ENCODE measurements around the gene RSPH6A. TPM values are rescaled to one million over a fixed set of nuclear protein-coding genes. Genes with fewer than 3 reads are reported as not detected.

The RSPH6A gene
- polyA plus RNA-seq, 1 donor from 2014 or later, result not detected

DNA sequence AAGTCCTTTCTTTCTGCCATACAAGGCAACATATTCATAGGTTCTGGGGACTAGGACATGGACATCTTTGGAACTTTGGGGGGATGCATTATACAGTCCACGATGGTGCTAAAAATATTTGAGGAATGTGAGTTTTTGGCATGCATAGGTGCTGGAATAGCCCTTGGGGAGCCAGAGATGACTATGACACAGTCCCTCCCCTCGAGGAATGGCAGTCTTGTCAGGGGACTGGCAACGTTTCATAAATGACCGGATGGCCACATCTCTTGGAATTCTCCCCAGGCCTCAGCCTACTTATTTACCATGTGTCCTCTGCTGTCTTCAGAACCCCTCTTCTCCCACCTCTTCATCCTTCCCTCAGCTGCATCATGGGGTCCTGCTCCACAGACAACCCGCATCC, 68.2 kb downstream of the RSPH6A start:
- TF ChIP-seq TAF1 (IDR thresholded peaks at IDR 0.05; ENCODE audit: low read depth) (no peak), POLR2AphosphoS5 (IDR thresholded peaks at IDR 0.05) (no peak), EP300 (conservative IDR thresholded peaks at IDR 0.05; ENCODE audit: poor library complexity, severe bottlenecking) (no peak), MXI1 (conservative IDR thresholded peaks at IDR 0.05; ENCODE audit: poor library complexity, severe bottlenecking) (no peak), EZH2 (IDR thresholded peaks at IDR 0.05; ENCODE audit: borderline replicate concordance, insufficient read depth, low read length, poor library complexity, severe bottlenecking) (no peak), SMC3 (conservative IDR thresholded peaks at IDR 0.05; ENCODE audit: poor library complexity) (no peak), RAD21 (conservative IDR thresholded peaks at IDR 0.05) (no peak)
- TF ChIP-seq, protein P1, sequence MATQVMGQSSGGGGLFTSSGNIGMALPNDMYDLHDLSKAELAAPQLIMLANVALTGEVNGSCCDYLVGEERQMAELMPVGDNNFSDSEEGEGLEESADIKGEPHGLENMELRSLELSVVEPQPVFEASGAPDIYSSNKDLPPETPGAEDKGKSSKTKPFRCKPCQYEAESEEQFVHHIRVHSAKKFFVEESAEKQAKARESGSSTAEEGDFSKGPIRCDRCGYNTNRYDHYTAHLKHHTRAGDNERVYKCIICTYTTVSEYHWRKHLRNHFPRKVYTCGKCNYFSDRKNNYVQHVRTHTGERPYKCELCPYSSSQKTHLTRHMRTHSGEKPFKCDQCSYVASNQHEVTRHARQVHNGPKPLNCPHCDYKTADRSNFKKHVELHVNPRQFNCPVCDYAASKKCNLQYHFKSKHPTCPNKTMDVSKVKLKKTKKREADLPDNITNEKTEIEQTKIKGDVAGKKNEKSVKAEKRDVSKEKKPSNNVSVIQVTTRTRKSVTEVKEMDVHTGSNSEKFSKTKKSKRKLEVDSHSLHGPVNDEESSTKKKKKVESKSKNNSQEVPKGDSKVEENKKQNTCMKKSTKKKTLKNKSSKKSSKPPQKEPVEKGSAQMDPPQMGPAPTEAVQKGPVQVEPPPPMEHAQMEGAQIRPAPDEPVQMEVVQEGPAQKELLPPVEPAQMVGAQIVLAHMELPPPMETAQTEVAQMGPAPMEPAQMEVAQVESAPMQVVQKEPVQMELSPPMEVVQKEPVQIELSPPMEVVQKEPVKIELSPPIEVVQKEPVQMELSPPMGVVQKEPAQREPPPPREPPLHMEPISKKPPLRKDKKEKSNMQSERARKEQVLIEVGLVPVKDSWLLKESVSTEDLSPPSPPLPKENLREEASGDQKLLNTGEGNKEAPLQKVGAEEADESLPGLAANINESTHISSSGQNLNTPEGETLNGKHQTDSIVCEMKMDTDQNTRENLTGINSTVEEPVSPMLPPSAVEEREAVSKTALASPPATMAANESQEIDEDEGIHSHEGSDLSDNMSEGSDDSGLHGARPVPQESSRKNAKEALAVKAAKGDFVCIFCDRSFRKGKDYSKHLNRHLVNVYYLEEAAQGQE (IDR thresholded peaks at IDR 0.05; ENCODE audit: borderline replicate concordance), result no peak
- TF ChIP-seq, protein P2, sequence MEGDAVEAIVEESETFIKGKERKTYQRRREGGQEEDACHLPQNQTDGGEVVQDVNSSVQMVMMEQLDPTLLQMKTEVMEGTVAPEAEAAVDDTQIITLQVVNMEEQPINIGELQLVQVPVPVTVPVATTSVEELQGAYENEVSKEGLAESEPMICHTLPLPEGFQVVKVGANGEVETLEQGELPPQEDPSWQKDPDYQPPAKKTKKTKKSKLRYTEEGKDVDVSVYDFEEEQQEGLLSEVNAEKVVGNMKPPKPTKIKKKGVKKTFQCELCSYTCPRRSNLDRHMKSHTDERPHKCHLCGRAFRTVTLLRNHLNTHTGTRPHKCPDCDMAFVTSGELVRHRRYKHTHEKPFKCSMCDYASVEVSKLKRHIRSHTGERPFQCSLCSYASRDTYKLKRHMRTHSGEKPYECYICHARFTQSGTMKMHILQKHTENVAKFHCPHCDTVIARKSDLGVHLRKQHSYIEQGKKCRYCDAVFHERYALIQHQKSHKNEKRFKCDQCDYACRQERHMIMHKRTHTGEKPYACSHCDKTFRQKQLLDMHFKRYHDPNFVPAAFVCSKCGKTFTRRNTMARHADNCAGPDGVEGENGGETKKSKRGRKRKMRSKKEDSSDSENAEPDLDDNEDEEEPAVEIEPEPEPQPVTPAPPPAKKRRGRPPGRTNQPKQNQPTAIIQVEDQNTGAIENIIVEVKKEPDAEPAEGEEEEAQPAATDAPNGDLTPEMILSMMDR (IDR thresholded peaks at IDR 0.05; ENCODE audit: poor library complexity, severe bottlenecking), result no peak

More for the DNA sequence above, 68.2 kb downstream of the RSPH6A start:
- Histone ChIP-seq H3K79me2 (replicated peaks; ENCODE audit: insufficient read depth, low read length) (no peaks in the 10 kb centered on the region), H3K9me2 (ENCODE audit: insufficient read depth, low read length) (no peaks in the 10 kb centered on the region), H3K27me3 (ENCODE audit: insufficient read depth, low read depth, low read length) (no peaks in the 10 kb centered on the region), H2AFZ (ENCODE audit: low read depth, low read length) (no peak overlapping the region), H3K36me3 (ENCODE audit: insufficient read depth, low read length) (no peaks in the 10 kb centered on the region), H3F3A (ENCODE audit: insufficient read depth, low read length, poor library complexity, severe bottlenecking) (no peaks in the 10 kb centered on the region), H3K4me3 (ENCODE audit: low read length) (no peak overlapping the region), H3K4me2 (ENCODE audit: low read length) (no peak overlapping the region), H3K9me3 (ENCODE audit: low read length) (no peaks in the 10 kb centered on the region), H3K27ac (ENCODE audit: low read length) (no peak overlapping the region), H4K20me1 (ENCODE audit: insufficient read depth) (no peaks in the 10 kb centered on the region), H3K9ac (ENCODE audit: low read length) (no peak overlapping the region)

Other genes starting within 250 kb of the RSPH6A start
- 3.3 and 6.0 TPM in 2 replicates for gene OPA3, start 230.5 kb downstream of the RSPH6A start, polyA plus RNA-seq
- 0.25 TPM in 1 of 2 replicates, not detected in the other for gene GPR4, start 213.1 kb downstream of the RSPH6A start, polyA plus RNA-seq
- 18.9 and 19.2 TPM in 2 replicates for gene EML2, start 175.9 kb downstream of the RSPH6A start, polyA plus RNA-seq
- 6.4 and 13.1 TPM in 2 replicates for gene GIPR, start 147.1 kb downstream of the RSPH6A start, polyA plus RNA-seq
- 333 and 372 TPM in 2 replicates for gene SNRPD2, start 123.4 kb downstream of the RSPH6A start, polyA plus RNA-seq
- 6.8 and 8.4 TPM in 2 replicates for gene QPCTL, start 122.6 kb downstream of the RSPH6A start, polyA plus RNA-seq
- gene FBXO46, start 84.4 kb downstream of the RSPH6A start, polyA plus RNA-seq, result 12.5 and 13.2 TPM in 2 replicates
- gene MEIOSIN, start 81.9 kb downstream of the RSPH6A start, polyA plus RNA-seq, result not detected in 2 replicates
- gene SIX5, start 46.1 kb downstream of the RSPH6A start, polyA plus RNA-seq, result 0.50 TPM in 1 of 2 replicates, not detected in the other
- 34.3 and 50.1 TPM in 2 replicates for gene DMPK, start 32.8 kb downstream of the RSPH6A start, polyA plus RNA-seq
- 20.4 and 28.5 TPM in 2 replicates for gene DMWD, start 22.5 kb downstream of the RSPH6A start, polyA plus RNA-seq
- 22.2 and 33.9 TPM in 2 replicates for gene SYMPK, start 47.8 kb upstream of the RSPH6A start, polyA plus RNA-seq
- not detected in 2 replicates for gene FOXA3, start 49.0 kb upstream of the RSPH6A start, polyA plus RNA-seq
- 26.9 and 27.6 TPM in 2 replicates for gene IRF2BP1, start 70.8 kb upstream of the RSPH6A start, polyA plus RNA-seq
- gene MYPOP, start 87.3 kb upstream of the RSPH6A start, polyA plus RNA-seq, result 0.90 and 2.3 TPM in 2 replicates
- 0.18 and 0.64 TPM in 2 replicates for gene NANOS2, start 99.5 kb upstream of the RSPH6A start, polyA plus RNA-seq
- gene NOVA2, start 158.6 kb upstream of the RSPH6A start, polyA plus RNA-seq, result 7.6 and 9.3 TPM in 2 replicates
- gene CCDC61, start 180.2 kb upstream of the RSPH6A start, polyA plus RNA-seq, result 0.82 and 1.4 TPM in 2 replicates
- gene PGLYRP1, start 207.7 kb upstream of the RSPH6A start, polyA plus RNA-seq, result not detected in 2 replicates
- 4.4 and 5.2 TPM in 2 replicates for gene IGFL4, start 225.7 kb upstream of the RSPH6A start, polyA plus RNA-seq